H1 (cell line): Measurements from ENCODE around the gene STARD13. TPM values are rescaled to one million over a fixed set of nuclear protein-coding genes. Genes with fewer than 3 reads are reported as not detected.

Experiments used
- ASH2L ChIP-seq: fragments of 200-600, 300-600 bp; sonication (generic); IDR thresholded peaks from one replicate; pipeline ENCODE4 v1.7.1; 2017; ENCODE audit warnings: low read length
- CBX5 ChIP-seq: fragments of 300-800, 300-1000 bp; sonication (generic); IDR thresholded peaks from 2 replicates; pipeline ENCODE4 v1.7.1; 2016; ENCODE audit warnings: antibody characterized with exemption, low read length, low read depth
- GTF2F1 ChIP-seq: IDR thresholded peaks from 2 replicates; pipeline ENCODE4 v1.6.1; 2012; ENCODE audit warnings: low read depth, low read length, improper control_type of control experiment, borderline replicate concordance
- RBBP5 ChIP-seq: IDR thresholded peaks from 2 replicates; pipeline ENCODE4 v1.7.1; 2012; ENCODE audit warnings: low read depth, mild to moderate bottlenecking, inconsistent platforms, low read length, moderate library complexity, borderline replicate concordance
- RNF2 ChIP-seq: fragments of 200-900, 300-1000 bp; sonication (generic); IDR thresholded peaks from 2 replicates; pipeline ENCODE4 v1.7.1; 2016; ENCODE audit warnings: borderline replicate concordance, low read depth, mild to moderate bottlenecking, antibody characterized with exemption, low read length; ENCODE audit not compliant: poor library complexity, severe bottlenecking; ENCODE audit errors: missing control alignments
- RXRA ChIP-seq: IDR thresholded peaks from 2 replicates; pipeline ENCODE4 v1.6.1; 2011; ENCODE audit warnings: low read depth, mild to moderate bottlenecking, low read length, moderate library complexity; ENCODE audit not compliant: insufficient read depth
- TBP ChIP-seq: IDR thresholded peaks from 2 replicates; pipeline ENCODE4 v1.6.1; 2011; ENCODE audit warnings: low read depth, low read length, improper control_type of control experiment
- polyA plus RNA-seq, 7 experiments: library from polyadenylated mRNA; depleted of rRNA in 3 of 7; stranded (reverse) in 5 of 7; unstranded in 2 of 7; fragments of >200 nt in 5 of 7; fragments of 200-250 nt in 2 of 7; gene quantifications; 1 replicate in 5 of 7; 2 replicates in 1 of 7; 4 replicates in 1 of 7; pipeline versions ENCODE4 v1.2.1 to v1.2.3, GENCODE V29; 2011 to 2013; ENCODE audit warnings: missing spikeins in 2 of 7, mixed read lengths in 2 of 7
- total RNA-seq: library from RNA; stranded (reverse); fragmentation: NEBNext Ultra II Directional; extraction: Animal tissue kit (Norgen Biotek cat#: 25700); gene quantifications from 2 replicates; pipeline ENCODE4 v1.2.1, GENCODE V29; 2021

STARD13 gene
- total and polyA plus RNA-seq, 2 of the 8 experiments (the other 6 are each of a cell fraction or from before 2014, with no cell fraction given) = 0.82 to 2.9 TPM

DNA sequence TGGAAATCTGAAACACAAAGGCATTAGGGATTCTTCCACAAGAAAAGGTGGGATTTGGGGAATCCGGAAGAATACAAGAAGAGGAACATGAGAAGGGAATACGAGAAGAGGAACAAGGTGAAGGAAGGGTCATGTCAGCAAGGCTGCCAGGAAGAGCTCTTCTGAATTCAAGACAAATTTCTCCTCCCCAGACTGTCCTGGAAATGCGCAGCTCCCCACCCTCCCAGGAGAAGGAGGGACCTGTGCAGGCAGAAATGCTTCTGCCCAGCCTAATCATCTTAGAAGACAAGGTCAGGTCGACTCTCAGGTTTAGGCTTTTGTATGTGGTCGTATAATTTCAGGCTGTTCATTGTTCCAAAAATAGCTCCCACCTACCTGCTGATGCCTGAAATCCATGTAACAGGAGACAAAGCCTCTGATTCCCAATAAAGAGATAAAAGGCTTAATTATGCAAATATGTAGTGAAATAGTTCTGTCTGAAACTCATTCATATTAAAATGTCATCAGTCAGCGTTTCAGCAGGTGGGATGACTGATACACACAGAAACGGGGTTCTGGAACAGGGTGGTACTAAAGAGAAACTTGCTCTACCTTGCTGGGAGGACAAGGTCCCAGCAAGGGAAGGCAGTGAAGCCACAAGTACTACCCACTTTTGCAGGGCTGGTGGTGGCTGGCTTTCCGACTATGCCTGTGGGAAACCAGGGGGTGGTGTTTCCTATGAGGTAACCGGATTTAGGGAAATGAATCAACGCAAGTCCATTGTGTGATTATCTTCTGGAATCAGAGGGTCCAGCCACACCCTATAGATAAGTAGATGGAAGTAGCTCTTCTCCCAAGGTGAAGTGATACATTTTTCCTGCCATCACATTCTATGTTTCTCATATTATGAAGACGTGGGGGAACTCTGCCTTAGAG lies 193.2 kb downstream of the STARD13 start (continued):
- TF ChIP-seq RNF2 (no peak), TBP (no peak), ASH2L (no peak), GTF2F1 (no peak), RXRA (no peak), RBBP5 (no peak), CBX5 (no peak)
